NCI-H1436 treated with DMSO at 0.1 percent for 48 hours (cell line): ENCODE measurements around the gene ANKRD31.
"Not testable (repeated sequence)": the region's sequence is repeated elsewhere in the genome, so short reads cannot be mapped to it uniquely, and the experiment has no call there.

Experiments used
- DNase-seq: peaks from one replicate; lab custom pipeline; 2025; lab: John Stamatoyannopoulos, UW

ANKRD31 gene

GRCh38 chr5:75148051-75148450 is 88.6 kb downstream of the ANKRD31 start:
- DNase-seq: no peak

GRCh38 chr5:75142566-75143136 is 94.0 kb downstream of the ANKRD31 start:
- DNase-seq: no peak

DNA sequence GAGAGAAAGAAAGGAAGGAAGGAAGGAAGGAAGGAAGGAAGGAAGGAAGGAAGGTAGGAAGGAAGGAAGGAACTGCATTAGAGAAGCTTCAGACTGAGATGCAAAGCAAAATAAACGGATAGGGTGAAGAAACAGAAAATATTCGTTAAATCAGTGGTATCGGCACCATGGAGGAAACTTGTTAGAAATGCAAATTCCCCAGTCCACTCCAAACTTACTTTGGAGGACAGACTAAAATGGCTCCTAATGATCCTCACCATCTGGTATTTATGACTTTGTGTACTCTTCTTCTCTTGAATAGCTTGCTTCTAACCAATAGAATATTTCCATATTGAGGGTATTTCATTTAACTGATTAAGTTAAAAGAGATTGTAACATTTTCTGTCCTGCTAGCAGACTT is 96.4 kb downstream of the ANKRD31 start:
- DNase-seq: no peak

GRCh38 chr5:75138689-75139088 is 98.0 kb downstream of the ANKRD31 start:
- DNase-seq: no peak

DNA sequence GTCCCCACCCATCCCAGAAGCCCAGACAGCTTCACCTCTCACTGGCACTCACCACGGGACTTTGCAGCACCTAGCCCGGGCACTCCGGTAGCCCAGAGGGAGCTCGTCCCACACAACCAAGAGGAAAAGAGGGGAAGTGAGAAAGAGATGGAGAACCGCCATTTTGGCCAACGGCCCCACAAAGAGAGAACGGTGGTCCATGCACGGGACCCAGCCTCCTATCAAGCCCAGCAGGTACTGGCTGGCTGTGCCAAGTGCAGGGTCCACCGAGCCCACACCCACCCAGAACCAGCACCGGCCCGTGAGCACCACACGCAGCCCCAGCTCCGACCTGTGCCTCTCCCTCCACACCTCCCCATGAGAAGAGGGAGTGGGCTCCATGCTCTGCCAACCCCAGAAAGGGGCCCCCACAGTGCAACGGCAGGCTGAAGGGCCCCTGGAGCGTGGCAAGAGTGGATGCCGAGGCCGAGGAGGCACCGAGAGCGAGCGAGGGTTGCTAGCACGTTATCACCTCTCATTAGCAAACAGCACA is 105.8 kb downstream of the ANKRD31 start:
- DNase-seq: no peak

GRCh38 chr5:75116856-75117255 is 119.8 kb downstream of the ANKRD31 start:
- DNase-seq: no peak

GRCh38 chr5:75114311-75114710 is 122.4 kb downstream of the ANKRD31 start:
- DNase-seq: not testable (repeated sequence)

DNA sequence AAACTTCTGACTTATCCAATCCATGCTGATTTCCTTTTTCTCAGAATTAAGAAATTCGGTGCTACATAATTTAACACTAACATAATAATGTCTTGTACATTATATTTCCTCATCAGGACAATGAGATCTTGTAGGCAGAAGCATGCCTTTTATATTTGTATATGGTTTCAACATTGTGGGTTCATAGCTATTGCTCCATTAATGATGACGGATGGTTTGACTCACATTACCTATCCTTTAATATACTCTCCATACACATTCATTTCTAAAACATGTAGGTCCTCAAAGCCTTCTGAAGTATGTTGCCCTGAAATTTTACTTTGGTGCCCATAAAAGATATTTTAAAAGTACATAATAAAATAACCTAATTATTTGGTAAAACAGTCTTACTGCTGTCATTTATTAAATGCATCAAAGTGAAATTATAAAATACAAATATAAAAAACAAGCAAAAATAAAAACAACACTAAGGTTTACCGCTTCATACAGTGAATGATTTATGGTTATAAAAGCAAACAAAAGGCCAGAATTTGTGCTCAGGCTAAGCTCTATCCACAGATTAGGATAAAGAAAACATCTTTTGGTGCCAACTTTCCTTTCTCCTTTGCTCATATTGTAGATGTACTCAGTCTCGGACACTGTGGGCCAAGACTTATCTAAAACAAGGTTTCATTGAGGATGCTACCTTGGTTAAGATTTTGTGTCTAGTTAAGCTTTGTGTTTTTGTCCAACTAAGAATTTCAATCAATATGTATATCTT is 123.1 kb downstream of the ANKRD31 start:
- no peak for DNase-seq

DNA sequence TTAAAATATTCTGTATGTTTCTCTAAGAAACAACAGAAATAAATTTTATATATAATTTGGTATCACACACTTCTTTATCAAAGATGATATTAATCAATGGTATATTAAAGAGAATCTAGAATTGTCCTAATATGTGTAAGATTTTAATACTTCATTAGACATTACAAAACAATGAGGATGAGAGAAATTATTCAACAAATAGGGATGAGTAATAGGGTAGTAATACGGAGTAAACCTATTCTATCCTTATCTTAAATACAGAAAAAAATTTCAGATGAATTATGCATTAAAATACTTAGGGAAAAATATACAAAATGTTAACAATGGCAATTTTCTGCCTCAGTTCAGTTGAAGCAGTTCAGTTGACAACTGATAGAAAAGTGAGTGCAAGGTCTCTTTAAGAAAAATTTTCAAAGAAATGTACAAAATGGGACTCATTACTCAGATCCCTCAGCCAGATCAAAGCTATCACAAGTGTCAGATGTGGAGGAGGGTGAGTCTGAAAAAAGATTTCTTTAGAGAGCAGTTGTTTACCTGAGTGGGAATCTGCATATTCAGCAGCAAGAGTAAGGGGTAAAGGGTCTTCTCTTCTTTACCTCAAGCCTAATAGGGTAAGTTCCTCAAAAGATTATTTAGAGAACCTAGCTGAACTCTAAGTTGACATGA is 127.6 kb downstream of the ANKRD31 start:
- no peak for DNase-seq

DNA sequence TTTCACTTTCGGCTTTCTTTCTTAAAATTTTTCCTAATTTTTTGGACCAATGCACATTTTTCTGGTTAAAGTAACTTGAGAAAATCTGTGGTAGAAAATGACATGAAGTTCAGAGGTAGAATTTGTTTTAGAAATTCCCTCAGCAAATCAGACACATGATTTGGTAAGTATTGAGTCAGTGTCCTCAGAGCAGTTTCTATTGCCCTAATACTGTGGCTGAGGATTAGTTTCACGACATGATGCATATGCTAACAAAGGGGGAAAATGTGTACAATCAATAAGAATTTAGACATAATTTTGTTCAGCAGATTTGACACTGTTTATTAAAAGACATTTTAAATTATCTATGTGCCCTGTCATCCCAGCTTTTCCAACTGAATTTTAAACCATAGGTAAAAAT is 128.2 kb downstream of the ANKRD31 start:
- no peak for DNase-seq

GRCh38 chr5:75095956-75096355 is 140.7 kb downstream of the ANKRD31 start:
- DNase-seq: not testable (repeated sequence)

DNA sequence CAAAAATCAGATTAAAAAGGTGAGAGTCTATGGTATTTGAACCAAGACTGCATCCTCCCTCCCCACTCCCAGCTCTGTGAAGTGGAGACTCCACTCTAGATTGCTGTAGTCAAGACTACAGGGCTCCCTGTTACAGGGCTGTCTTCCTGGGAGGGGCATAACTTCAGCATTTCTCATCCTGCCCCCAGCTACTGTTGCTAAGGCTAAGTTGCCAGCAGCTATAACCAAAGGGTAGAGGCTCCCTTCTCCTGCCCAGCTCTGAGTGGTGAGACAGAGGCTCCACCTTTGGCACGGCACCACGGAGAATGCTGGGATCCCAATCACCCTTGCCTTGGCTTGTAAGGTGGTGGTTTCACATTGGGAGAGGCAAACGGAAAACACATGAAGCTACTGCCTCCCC is 145.1 kb downstream of the ANKRD31 start:
- no peak for DNase-seq

DNA sequence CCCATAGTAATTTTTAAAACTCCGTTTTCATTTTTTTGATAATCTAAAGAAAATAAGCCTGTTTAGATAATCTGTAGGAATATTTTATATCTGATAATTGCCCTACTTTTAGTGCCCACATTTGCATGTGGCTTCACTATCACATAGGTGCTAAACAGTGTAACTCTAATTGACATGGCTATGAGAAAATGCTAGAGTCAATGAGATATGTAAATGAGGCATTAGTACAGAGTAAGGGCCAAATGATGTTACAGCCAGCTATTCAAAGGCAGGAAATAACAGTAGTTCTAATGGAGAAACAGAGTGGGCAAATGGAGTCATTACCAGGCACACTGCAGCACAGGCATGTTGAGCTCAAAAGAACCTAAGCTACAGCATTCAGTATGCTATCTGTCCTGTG is 147.0 kb downstream of the ANKRD31 start:
- no peak for DNase-seq

- DNase-seq: no peak
These were observed 147.5 kb downstream of the ANKRD31 start for GRCh38 chr5:75089137-75089536.

DNA sequence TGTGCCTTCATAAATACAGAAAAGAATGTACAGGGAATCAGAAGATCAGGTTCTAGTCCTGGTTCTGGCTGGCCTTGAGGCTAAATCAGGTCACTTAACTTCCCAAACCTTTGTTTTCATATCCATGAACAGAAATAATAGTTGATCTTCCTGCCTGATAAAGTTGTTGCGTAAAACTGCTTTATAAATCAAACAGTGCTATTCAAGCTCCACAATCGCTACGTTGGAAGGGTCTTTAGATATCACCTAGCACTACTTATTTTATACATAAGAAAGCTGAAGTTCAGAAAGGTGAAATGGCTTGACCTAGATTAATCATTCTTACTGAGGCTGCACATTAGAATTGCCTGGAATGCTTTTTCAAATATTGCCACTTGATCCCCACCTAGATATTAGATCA is 148.0 kb downstream of the ANKRD31 start:
- DNase-seq: no peak

DNA sequence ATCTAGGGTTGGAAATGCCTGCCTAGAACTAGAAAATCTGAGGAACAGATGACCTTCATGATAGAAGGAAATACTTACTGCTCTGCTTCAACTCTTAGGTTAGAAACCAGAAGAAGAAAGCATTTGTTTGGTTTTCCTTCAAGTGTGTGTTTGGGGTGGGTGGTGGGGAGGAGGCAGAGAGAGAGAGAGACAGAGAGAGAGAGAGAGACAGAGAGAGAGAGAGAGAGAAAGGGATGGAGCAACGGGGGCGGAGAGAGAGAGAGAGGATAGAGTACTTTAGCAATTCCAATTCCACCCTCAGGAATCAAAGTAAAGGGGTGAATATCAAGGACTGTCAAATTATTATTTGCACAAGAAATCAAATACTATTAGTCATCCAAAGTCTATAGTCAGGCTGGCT is 155.2 kb downstream of the ANKRD31 start:
- DNase-seq: no peak

- not testable (repeated sequence) for DNase-seq
These were observed 157.3 kb downstream of the ANKRD31 start for GRCh38 chr5:75079346-75079745.

- DNase-seq: no peak
These were observed 158.7 kb downstream of the ANKRD31 start for GRCh38 chr5:75078027-75078426.

- no peak for DNase-seq
These were observed 164.6 kb downstream of the ANKRD31 start for GRCh38 chr5:75072061-75072460.

- no peak for DNase-seq
These were observed 165.6 kb downstream of the ANKRD31 start for GRCh38 chr5:75071100-75071499.

DNA sequence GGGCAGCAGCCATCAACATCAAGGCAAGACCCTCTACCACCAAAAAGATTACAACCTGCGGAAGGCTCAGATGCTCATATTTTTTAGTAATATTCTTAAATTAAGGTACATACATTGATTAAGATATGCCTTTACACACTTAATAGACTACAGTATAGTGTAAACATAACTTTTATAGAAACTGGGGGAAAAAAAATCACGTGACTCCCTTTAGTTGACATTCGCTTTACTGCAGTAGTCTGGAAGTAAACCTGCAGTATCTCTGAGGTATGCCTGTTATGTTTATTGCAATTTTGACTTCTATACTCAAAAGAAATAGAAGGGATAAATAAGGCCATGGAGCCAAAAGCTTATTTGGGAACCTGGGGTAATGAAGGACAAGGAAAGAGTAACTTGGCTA is 169.2 kb downstream of the ANKRD31 start:
- DNase-seq: no peak

- DNase-seq: no peak
These were observed 173.7 kb downstream of the ANKRD31 start for GRCh38 chr5:75062925-75063531.
